Measurements from ENCODE around the gene SARS1.
A peak's percentile ranks its signal among the peaks of the same experiment; 100 is the strongest.

SARS1 gene

DNA sequence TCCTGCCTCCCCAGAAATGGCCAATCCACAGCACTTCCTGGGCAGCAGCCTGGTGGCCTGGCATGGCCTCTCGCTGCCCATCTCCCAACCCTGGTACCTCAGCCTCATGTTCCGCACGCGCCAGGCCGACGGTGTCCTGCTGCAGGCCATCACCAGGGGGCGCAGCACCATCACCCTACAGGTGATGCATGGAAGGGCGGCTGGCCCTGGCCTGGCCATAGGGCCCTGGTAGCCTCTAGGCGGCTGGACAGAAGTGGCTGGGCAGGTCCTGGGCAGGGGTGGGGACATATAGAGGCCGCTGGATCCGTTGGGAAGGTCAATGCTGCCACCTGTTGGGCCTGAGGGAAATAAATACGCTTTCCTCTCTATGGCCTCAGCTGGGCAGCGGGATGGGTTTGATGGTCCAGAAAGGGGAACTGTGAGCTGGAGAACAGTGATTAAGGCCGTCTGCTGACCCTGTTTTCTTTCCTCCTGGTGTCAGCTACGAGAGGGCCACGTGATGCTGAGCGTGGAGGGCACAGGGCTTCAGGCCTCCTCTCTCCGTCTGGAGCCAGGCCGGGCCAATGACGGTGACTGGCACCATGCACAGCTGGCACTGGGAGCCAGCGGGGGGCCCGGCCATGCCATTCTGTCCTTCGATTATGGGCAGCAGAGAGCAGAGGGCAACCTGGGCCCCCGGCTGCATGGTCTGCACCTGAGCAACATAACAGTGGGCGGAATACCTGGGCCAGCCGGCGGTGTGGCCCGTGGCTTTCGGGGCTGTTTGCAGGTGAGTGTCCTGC, 50.1 kb downstream of the SARS1 start:
- DNase-seq = peak; percentile 86

GRCh38 chr1:109264379-109264755, 50.6 kb downstream of the SARS1 start:
- DNase-seq = no peak

GRCh38 chr1:109265016-109265415, 51.3 kb downstream of the SARS1 start:
- DNase-seq = no peak

GRCh38 chr1:109265741-109266330, 52.1 kb downstream of the SARS1 start:
- no peak for DNase-seq

DNA sequence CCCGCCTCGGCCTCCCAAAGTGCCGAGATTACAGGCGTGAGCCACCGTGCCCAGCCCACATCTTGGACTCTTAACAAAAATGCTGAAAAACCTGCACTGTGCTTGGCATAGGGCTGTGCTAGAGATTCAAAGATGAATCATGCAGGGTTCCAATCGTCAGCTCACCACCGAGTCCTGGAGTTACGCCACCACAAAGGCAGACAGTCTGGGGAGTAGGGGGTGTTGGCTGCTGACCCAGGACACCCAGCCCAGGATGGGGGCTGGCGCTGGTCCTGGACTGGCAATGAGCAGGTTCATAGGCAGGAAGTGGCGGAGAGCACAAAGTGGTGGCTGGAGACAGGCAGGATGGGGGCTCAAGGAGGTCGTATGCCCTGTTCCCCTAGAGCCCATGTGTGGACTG, 53.2 kb downstream of the SARS1 start:
- DNase-seq = no peak

- DNase-seq = no peak
Observed at GRCh38 chr1:109267743-109268300, 54.1 kb downstream of the SARS1 start.

DNA sequence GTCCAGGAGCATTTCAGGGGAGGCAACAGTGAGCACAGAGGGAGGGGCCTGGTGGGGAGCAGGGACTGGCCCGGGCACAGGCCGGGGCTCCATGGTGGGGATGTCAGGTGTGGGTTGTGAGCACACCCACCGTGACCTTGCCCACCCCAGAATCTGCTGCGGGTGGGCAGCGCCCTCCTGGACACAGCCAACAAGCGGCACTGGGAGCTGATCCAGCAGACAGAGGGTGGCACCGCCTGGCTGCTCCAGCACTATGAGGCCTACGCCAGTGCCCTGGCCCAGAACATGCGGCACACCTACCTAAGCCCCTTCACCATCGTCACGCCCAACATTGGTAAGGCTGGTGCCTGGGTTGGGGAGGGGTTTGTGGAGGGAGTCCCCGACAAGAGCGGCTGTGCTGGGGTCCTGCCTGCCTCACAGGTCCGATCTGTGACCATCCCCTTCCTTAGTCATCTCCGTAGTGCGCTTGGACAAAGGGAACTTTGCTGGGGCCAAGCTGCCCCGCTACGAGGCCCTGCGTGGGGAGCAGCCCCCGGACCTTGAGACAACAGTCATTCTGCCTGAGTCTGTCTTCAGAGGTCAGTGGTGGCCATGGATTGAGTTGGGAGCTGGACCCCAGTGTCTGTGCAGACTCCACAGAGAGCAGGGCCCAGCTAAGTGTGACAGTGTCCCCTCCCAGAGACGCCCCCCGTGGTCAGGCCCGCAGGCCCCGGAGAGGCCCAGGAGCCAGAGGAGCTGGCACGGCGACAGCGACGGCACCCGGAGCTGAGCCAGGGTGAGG, 54.9 kb downstream of the SARS1 start:
- peak; percentile 19 for DNase-seq

DNA sequence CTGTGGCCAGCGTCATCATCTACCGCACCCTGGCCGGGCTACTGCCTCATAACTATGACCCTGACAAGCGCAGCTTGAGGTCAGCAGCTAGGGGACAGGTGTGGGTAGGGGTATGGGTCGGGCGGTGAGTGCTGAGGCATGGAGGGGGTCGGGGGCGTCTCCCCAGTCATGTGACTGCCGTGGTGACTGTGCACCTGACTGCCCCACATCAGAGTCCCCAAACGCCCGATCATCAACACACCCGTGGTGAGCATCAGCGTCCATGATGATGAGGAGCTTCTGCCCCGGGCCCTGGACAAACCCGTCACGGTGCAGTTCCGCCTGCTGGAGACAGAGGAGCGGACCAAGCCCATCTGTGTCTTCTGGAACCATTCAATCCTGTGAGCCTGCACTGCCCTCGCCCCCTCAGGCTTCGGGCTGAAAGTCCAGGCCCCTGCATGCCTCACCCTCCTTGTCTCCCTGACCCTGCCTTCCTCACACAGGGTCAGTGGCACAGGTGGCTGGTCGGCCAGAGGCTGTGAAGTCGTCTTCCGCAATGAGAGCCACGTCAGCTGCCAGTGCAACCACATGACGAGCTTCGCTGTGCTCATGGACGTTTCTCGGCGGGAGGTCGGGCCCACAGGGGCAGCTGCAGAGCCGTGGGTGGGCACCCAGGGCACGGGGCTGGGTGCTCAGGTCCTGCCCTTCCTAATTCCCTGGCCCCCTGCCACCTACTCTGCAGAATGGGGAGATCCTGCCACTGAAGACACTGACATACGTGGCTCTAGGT, 55.7 kb downstream of the SARS1 start:
- no peak for DNase-seq

GRCh38 chr1:109269981-109270622, 56.4 kb downstream of the SARS1 start:
- no peak for DNase-seq

DNA sequence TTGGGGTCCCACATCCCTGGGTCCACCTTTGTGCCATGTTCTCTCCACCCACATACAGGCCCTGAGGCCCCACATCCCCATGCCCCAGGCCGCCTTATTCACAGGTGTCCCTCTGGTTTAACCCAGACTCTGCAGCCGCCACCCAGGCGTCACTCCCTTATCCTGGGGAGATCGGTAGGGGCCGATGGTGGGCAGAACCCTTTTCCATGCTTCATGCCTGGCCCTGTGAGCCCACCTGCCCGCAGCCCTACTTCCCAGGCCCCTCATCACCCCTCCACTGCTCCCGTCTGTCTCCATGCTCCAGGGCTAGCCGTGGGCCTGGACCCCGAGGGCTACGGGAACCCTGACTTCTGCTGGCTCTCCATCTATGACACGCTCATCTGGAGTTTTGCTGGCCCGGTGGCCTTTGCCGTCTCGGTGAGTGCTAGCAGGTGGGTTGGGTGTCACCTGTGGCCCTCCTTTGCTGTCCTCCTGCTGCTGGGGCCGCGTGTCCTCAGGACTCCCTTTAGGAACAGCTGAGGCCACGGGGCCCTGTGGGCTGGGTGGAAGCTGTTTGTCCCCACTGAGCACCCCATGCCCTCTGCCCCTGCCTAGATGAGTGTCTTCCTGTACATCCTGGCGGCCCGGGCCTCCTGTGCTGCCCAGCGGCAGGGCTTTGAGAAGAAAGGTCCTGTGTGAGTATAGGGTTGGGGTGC, 57.1 kb downstream of the SARS1 start:
- DNase-seq = no peak

DNA sequence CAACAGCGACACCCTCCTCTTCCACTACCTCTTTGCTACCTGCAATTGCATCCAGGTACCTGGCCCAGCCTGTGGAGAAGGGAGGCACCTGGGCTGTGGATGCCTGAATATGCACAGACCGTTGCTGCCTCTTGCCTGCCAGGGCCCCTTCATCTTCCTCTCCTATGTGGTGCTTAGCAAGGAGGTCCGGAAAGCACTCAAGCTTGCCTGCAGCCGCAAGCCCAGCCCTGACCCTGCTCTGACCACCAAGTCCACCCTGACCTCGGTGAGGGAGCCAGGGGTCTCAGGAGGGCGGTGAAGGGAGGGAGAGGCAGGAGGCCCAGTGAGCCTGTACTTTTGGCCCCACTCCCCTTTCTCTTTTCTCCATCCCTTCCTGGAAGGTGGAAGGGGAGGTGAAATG, 57.7 kb downstream of the SARS1 start:
- no peak for DNase-seq

DNA sequence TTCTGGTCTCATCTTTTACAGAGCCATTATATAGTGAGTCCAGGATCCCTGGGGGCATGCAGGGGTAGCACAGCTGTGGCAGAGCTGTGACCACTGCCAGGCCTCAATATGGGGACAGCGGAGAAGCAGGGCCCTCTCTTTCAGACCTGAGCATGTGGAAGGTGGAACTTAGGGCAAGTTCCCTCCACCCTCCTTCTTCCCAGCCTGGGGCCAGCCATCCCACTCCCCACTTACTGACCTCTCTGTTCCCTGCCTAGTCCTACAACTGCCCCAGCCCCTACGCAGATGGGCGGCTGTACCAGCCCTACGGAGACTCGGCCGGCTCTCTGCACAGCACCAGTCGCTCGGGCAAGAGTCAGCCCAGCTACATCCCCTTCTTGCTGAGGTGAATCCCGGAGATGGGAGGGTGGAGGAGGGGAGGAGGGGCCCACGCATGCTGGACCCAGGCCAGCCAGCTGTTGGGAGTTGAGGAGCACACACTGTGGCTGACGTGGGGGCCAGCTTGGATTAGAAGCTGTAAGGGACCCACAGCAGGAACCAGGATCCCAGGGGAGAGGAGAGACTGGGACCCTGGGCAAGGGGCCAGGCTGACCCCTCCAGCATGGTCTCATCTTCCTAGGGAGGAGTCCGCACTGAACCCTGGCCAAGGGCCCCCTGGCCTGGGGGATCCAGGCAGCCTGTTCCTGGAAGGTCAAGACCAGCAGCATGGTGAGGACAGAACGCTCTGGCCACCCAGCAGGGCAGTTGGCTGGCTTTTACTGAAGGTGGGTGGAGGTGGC, 58.5 kb downstream of the SARS1 start:
- DNase-seq = no peak

GRCh38 chr1:109272831-109273547, 59.3 kb downstream of the SARS1 start:
- no peak for DNase-seq

DNA sequence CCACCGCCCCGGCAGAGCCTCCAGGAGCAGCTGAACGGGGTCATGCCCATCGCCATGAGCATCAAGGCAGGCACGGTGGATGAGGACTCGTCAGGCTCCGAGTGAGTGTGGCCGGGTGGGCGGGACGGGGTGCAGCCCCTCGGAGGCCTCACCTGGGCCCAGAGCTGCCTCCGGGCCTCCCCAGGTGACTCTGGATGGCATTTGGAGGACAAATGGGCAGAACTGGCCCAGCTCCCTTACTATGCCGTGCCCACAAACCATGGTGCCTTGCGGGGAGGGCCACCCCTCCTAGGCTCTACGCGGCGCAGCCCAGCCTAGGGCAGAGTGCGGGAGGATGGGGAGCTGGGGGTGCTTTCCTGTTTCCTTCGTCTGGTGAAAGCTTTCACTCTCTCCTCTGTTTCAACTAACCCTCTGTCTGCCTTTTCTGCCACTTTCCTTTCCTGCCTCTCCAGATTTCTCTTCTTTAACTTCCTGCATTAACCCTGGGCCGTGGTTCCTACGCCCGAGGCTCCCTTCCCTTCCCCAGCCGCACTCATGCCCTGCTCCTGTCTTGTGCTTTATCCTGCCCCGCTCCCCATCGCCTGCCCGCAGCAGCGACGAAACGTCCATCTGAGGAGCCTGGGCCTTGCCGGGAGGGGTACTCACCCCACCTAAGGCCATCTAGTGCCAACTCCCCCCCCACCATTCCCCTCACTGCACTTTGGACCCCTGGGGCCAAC, 60.0 kb downstream of the SARS1 start:
- no peak for DNase-seq

- no peak for DNase-seq
Observed at GRCh38 chr1:109274533-109275476, 61.1 kb downstream of the SARS1 start.

GRCh38 chr1:109275706-109276345, 62.1 kb downstream of the SARS1 start:
- no peak for DNase-seq

DNA sequence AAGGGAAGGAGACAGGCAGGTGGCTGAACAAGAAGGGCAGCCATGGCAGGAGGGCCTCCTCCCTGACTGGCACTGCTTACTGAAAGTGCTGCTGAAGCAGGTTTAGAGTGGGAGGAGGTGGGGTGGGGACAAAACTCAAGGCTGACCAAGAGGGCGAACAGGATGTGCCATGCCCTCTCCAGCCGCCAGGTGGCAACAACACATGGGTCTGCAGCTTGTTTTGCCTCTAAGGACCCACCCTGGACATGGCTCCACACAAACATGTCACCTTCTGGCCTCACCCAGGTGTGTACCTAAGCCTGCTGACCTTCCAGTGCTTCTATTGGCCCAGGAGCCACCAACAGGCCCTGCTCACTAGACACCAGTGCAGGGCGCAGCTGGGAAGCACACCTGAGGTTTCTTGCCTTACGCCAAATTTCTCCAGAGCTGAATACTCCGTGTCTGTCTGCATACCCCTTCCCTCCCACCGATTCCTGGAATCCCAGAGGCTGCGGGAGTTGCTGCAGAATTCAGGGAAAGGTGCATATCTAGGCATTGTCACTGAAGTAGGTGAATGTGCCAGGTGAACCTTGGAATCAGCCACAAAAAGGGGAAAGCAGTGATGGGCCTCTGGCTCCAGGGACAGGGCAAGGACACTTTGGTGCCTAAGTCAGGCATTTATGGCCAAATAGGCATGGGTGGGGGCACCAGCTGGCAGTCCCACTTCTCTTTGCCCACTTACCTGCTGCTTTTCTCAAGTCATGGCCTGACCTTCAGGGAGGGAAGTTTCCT, 63.9 kb downstream of the SARS1 start:
- peak; percentile 74 for DNase-seq

Data from midbrain (tissue), 1 donor.